Left lobe of liver (tissue), 2 donors: ENCODE results near the gene NR5A1. TPM values are rescaled to one million over a fixed set of nuclear protein-coding genes. Genes with fewer than 3 reads are reported as not detected.

Source experiments
- ATAC-seq: fragments of 200-7000 bp; cut with Tn5 transposase; one replicate; pipeline ENCODE4 v1.9.1; 2020; ENCODE audit warnings: mild to moderate bottlenecking, moderate library complexity
- DNase-seq: peaks from one replicate; pipeline ENCODE4 v3.0.0-alpha.2; 2020; ENCODE audit warnings: low spot score
- total RNA-seq: library from RNA; stranded (reverse); gene quantifications from one replicate; pipeline ENCODE4 v1.2.1, GENCODE V29; 2021
- donor health status: DM: no; HTN: no; CAD: no; lungs with moderate emphysema.
- donor health status: DM: no; HTN: yes; CAD: no.

NR5A1 gene
- total RNA-seq, 1 donor from 2014 or later = 0.40 TPM

DNA sequence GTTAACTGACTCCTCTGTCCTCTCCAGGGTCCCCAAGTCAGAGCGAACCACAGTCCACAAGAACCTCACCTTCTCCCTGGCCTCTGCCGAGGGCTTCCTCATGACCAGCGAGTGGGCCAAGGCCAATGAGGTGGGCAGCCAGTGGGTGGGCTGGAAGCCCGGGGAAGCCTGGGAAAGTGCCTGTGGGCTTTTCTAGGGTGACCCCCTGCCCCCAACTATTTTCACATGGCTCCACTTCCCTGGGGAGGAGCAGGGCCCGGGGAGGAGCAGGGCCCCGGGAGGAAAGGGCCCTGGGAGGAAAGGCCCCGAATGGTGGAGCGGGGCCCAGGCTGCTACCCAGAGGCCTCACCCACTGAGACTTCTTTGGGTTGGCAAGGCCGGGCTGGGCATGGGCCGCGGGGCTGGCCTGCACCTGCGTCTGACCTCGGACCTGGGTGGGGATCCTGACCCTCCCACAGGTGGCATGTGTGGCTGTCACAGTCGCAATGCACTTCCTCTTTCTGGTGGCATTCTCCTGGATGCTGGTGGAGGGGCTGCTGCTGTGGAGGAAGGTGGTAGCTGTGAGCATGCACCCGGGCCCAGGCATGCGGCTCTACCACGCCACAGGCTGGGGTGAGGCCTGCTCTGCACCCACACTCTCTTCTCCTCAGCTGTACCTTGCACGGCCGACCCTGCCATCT lies 39.0 kb downstream of the NR5A1 start:
- ATAC-seq (no peak), DNase-seq (no peak)

DNA sequence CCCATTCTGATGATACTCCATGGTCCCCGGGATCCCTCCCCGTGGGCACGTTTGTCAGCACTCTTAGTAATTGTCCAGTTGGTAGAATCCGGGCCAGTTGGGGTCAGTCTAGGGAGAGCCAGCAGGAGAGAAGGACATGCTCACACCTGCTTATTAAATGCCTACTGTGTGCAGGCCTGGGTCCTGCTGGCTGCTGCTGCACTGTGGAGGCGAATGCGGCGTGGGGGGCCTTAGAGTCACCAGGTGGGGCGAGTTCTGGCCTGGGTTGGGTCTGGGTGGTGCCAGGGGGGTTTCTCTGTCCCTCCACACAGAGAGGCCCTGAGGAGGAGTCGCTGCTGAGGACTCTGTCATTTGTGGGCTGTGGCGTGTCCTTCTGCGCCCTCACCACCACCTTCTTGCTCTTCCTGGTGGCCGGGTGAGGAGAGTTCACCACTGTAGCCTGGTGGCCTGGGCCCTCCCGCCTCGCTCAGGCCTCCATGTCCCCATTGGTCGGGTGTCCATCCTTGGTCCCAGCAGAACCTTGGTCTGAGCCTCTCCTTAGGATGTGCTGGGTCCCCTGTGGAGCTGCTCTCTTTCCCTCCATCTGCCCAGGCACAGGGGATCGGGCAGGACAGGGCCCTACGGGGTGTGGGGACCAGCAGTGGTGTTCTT lies 39.7 kb downstream of the NR5A1 start:
- ATAC-seq = no peak

DNA sequence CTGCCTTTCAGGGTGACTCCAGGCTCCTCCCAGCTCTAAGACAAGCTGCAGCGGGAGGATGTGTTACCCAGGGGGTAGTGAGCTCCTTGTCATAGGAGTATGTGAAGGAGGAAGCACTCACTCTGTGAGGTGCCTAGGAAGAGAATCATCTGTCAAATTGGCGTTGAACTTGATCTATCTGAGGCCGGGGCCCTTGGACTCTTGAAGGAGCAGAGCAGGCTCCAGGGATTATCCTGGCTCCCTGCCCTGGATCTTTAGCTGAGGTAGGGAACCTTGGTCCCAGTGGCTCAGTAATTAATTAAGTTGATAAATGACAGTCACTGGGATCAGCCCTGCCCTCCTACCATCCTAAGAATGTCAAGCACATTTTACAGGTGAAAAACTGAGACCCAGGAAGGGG lies 41.5 kb downstream of the NR5A1 start:
- DNase-seq (no peak), ATAC-seq (no peak)

More for the DNA sequence above, 39.7 kb downstream of the NR5A1 start:
- no peak for DNase-seq

DNA sequence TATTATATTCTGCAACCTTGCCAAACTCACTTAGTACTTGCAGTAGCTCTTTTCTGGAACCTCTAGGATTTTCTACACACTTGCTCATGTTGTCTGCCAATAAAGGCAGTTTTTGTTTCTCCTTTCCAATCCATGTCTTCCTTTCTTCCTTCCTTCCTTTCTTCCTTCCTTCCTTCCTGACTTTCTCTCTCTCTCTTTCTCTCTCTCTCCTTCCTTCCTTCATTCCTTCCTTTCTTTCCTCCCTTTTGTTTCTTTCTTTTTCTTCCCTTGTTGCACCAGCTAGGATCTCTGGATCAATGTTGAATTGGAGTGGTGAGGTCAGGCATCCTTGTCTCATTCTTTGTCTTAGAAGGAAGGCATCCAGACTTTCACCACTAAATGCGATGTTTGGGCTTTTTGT lies 44.5 kb downstream of the NR5A1 start:
- no peak for ATAC-seq
- no peak for DNase-seq

DNA sequence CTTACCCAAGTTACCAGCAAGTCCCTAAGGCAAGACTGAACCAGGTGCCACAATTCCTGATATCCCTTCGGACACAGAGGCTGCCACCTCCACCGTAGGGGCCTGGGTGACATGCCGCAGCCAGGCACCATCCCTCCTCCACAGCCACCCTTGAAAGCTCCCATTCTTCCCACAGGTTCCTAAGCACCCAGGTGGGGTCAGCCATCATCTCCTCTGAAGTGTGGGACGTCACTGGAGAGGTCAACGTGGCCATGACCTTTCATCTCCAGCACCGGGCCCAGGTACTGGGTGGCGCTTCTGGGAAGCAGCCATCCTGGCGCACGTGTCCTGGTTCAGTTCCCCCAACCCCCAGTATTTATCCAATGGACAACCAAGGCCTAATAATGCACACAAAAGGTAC lies 48.8 kb downstream of the NR5A1 start:
- DNase-seq = no peak

DNA sequence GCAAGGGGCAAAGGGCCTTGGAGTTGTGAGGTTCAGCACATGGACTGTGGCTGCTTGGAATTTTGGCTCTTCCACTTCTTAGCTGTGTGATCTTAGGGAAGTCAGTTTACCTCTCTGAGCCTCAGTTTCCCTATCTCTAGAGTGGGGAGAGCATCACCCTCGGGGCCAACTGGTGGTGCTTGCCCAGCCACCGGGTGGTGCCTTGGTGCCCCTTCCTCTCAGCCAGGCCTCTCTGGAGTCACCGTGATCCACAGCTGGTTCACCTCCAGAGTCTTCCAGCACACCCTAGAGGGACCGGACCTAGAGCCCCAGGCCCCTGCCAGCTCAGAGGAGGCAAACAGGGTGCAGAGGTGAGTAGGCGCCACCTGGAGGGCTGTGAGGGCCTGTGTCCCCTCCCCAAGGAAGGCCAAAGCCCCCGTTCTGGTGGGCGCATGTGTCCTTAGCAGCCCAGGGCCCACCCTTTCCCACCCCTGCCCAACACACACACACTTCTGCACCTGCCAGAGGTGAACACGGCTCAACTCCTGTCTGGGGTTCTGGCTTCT lies 49.2 kb downstream of the NR5A1 start:
- DNase-seq (no peak), ATAC-seq (no peak)

More for the DNA sequence above, 48.8 kb downstream of the NR5A1 start:
- no peak for ATAC-seq

DNA sequence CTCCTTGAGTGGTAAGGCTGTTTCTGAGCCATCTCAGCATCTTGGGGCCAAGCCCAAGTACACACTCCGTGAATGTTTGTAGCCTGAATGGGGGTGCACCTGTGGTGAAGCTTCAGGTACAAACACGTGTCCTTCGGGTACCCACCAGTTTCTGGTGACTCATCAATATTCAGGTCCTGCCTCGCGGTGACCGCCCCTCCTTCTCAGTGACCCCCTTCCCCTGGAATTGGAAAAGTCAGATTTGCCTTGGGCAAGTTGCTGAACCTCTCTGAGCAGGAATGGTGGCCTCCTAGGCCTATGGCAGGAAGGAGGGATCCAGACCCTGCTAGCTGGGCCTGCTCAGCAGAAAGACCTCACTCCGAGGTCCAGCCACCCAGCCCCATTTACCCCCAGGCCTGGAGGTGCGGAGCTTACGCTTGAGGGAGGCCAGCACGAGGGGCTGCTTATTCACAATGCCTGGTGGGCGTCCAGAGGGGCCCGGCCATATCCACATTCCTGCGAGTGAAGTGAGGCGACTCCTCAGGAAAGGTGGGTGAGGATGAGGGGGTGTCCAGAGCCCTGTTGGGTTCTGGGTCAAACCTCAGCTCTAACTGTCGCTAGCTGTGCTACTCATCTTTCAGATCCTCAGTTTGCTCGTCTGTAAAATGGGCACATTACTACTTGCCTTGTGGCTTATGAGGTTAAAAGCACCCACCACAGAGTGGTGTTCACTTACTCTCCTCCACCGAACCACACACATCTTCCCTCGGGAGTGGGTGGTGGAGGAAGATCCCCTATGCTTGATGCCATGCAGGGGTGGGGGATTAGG lies 49.9 kb downstream of the NR5A1 start:
- ATAC-seq (no peak), DNase-seq (no peak)

DNA sequence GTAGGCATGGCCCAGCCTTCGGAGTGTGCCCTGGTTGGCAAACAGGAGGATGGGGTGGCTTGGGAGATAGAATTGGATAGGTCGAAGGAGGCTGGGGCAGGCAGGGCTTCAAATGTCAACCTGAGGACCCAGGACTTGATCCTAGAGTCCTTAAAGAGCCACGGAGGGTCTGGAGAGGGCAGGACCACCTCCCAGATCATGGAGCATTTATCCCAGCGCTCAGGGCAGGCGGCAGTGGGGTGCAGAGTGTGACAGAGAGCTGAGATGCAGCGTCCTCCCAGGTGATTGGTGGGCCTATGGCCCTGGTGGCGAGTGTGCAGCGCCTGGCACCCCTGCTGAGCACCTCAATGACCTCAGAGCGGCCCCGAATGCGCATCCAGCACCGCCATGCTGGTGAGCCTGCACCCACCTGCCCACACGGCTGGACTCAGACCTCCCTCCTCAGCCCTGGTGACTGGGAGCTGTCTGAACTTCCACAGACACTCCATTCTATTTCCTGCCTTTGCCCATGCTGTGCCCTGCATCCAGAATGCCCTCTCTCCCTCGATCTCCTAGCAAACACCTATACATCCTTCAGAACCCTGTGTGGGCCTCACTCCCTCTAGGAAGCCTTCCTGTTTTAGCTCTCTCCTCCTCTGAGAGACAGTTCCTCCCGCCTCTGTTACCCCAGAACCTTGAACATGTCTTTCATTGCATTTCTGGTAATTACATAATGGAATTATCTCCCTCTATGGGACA lies 50.7 kb downstream of the NR5A1 start:
- ATAC-seq (no peak), DNase-seq (no peak)

DNA sequence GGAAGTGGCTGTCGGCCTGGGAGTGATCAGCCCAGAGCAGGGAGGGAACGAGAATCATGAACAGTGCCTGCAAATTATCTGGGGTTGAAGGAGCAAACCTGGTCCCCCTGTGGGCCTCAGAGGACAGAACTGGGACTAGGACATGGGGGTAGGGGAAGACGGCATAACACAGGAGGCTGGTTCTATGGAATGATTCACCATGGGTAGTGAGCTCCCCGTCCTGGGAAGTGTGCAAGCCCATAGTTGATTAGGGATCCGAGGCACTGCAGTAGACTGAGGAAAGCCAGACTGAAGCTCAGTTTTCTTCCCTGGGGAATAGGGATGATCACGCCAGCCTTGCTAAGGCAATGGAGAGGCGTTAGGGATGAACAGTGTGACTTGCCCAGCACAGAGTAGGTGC lies 51.4 kb downstream of the NR5A1 start:
- no peak for DNase-seq
- ATAC-seq = no peak

DNA sequence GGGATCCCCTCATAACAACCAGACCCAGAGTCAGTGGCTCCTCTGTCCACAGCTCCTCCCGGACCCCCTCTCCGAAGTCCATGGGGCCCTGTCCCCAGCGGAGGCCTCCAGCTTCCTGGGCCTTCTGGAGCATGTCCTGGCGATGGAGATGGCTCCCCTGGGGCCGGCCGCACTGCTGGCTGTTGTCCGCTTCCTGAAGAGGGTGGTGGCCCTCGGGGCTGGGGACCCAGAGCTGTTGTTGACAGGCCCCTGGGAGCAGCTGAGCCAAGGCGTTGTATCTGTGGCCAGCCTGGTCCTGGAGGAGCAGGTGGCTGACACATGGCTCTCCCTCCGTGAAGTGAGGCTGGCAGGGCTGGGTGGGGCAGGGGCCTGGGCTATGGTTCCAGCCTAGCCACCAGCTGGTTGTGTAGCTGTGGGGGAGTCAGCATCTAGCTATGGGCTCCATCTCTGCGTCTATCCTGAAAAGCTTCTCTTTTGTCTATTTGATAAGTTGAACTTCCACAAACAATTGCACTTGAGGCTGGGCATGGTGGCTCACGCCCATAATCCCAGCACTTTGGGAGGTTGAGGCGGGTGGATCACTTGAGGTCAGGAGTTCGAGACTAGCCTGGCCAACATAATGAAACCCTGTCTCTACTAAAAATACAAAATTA lies 52.3 kb downstream of the NR5A1 start:
- ATAC-seq (no peak), DNase-seq (no peak)

DNA sequence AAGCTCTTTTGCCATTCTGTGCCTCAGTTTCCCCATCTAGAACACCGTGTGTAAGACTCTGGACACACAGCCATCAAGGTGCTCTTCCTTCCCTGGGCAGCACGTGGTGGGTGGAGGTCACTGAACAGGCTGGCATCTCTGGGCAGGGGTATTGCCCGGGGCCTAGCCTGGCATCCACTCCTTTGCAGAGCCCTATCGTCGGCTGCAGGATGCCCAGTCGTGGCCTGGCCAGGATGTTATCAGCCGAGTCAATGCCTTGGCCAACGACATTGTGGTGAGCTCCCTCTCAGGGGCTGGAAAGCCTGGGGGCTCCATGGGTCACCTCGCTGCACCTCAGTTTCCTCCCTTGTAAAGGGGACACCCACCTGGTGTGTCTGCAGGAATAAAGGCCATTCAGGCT lies 52.9 kb downstream of the NR5A1 start:
- ATAC-seq (no peak), DNase-seq (no peak)

DNA sequence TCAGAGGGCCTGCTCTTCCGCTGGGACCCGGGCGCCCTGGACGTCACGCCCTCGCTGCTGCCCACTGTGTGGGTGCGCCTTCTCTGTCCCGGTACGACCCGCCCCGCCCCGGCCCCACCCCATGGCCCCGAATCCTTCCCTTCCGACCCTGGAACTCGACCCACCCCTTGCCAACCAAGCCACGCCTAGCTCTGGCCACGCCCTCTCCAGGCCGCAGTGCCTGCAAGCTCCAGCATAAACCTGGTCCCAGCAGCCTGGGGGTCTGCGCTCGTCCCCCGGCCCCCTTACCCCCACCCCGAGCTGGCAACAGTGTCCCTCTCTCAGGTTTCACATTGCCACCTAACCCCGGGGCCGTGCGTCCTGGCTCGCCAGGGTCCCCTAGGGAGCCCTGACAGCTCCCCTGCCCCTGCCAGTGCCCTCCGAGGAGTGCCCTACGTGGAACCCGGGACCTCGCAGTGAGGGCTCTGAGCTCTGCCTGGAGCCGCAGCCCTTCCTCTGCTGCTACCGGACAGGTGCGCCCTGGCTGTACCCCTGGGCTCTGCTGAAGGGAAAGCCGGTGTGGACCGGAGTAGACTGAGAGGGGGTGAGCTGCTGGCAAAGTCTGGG lies 53.5 kb downstream of the NR5A1 start:
- ATAC-seq (no peak), DNase-seq (no peak)

DNA sequence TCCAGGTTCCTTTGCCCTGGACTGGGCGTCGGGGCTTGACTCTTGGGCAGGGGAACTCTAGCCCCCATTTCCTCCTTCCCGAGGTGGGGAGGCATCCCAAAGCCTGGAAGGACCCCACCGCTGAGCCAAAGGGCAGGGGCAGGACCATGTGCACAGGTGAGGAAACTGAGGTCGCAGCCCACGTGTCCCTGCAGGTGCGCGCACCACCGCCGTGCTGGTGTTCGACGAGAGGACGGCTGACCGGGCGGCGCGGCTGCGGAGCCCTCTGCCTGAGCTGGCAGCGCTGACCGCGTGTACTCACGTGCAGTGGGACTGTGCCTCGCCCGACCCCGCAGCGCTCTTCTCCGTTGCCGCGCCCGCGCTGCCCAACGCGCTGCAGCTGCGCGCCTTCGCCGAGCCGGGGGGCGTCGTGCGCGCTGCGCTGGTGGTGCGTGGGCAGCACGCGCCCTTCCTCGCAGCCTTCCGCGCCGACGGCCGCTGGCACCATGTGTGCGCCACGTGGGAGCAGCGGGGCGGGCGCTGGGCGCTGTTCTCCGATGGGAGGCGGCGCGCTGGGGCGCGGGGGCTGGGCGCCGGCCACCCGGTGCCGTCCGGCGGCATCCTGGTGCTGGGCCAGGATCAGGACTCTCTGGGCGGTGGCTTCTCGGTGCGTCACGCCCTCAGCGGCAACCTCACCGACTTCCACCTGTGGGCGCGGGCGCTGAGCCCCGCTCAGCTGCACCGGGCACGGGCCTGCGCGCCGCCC lies 54.2 kb downstream of the NR5A1 start:
- ATAC-seq (no peak), DNase-seq (no peak)

DNA sequence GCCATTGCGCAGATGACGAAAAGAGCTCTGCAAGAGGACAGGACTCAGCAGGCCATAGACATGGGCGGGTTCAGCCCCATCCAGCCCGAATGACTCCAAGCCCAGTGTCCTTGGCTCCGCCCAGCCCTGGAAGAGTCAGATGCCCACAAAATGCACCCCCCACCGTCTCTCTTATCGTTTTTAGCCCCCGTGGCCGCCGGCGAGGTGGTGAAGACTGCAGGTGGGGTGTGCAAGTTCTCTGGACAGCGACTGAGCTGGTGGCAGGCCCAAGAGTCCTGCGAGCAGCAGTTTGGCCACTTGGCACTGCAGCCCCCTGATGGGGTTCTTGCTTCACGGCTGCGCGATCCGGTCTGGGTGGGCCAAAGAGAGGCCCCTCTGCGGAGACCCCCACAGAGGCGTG lies 54.9 kb downstream of the NR5A1 start:
- no peak for ATAC-seq
- DNase-seq = no peak

DNA sequence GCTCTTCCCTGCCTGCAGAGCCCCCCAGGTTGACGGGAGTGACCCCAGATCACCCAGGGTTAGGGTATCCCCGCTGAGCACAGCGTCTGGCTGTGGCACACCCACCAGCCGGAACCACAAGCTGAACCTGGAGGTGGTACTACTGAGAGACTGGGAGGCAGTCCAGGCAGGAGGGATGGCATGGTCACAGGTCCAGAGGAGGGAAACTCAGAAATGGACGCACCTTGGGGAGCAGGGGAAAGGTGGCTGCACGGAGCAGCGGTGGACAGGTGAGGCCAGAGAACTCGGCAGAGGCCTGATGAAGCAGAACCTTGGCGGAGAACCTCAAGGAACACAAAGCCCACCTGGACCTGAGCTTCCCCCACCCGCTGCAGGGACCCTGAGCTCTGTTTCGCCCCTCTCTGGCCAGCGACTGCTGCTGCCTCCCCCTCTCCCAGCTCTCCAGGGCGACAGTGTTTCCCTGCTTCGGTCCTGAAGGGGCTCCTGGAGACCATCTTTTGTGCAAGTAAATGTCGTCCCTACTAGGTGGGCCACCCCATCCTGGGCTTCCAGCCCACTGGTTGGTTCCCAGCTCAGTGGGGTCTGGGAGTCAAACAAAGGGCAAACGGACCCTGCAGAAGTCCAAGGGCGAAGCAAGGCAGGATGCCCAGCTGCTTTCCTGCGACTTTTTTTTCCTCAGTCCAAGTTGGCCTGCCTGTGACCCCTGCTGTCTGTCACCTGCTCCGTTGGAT lies 56.1 kb downstream of the NR5A1 start:
- ATAC-seq (peak; percentile 16), DNase-seq (no peak)

DNA sequence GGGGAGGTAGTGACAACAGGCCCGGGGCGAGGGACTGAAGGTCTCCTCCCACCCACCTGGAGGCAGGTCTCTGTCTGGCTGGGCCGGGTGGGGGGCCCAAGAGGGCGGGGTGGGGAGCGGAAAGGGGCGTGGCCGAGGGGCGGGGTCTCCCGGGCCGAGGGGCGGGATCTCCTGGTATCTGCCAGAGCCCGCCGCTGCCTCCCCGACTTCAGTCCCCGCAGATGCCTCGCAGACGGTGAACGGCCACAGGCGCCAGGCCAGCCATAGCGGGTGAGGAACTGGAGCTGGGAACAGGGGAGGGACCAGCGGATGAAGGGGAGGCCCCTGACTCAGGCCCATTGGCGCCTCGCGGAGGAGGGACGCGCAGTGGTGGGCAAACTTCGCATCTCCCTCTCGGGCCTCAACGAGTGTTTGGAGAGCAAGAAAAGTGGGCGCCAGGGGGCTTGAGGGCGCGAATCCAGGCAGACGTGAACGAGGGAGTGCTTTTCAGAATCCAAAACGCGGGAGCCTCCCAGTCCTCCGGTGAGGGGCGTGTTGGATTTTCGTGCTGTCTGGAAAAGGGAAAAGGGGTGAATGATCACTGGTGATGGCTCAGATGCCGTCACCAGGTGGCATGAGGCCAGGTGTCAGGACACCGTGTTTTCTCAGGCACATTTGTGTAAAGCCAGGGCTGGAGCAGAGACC lies 56.8 kb downstream of the NR5A1 start, which contains the start of gene ADGRD2:
Gene ADGRD2, plus strand, starts transcription at position 211 of the 684 bp plus-strand sequence. CDS start 1,216 bp downstream, outside the sequence.
- peak; percentile 53 for ATAC-seq
- no peak for DNase-seq

DNA sequence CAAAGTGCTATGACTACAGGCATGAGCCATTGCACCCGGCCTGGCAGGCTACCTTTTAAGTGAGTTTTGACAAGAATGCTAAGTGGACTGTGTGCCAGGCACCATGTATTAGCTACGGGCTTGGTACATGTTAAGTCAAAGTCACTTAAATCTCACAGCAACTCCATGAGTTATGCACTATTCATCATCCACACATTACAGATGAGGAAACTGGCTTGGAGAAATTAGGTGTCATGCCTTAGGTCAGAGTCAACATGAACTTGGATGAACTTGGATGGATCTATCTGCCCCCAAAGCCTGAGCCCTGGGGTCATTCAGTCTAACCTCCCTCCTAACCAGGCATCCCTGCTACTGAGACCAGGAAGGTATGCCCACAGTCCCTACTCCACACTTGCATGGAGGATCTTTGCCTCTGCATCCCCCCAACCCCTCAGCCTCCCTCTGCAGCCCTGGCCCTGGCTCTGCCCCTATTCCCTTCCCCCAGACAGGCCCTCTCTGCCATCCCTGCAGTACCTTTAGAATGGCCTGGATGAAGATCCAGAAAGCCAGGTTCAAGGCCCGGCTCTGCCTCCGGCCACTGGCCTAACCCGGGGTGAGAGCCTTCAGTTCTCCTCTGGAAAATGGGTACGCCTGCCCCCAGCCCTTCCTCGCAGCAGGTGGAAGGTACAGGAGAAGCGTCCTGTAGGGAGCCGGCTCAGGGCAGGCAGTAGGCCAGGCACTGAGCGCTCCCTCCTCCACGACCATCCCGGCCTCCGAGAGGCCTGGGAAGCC lies 57.6 kb downstream of the NR5A1 start:
- DNase-seq (no peak), ATAC-seq (no peak)
